ENCODE measurements around the gene GPR63.
"Not testable (repeated sequence)": the region's sequence is repeated elsewhere in the genome, so short reads cannot be mapped to it uniquely, and the experiment has no call there.

GPR63 gene

GRCh38 chr6:96837081-96837971, at the start of gene GPR63:
Gene GPR63 (minus strand): TSS chr6:96837477. CDS start chr6:96799731, 37,746 bp downstream.
- no peak for TF ChIP-seq CTCF (IDR thresholded peaks at IDR 0.05; ENCODE audit: insufficient read depth, low read depth, low read length, missing control alignments)
- DNase-seq (ENCODE audit: low read depth), result peak; percentile 87

GRCh38 chr6:96886519-96886918, 49.2 kb upstream of the GPR63 start:
- DNase-seq (ENCODE audit: low read depth), result no peak
- no peak for TF ChIP-seq CTCF (IDR thresholded peaks at IDR 0.05; ENCODE audit: insufficient read depth, low read depth, low read length, missing control alignments)
- H3K4me3 ChIP-seq (ENCODE audit: low read length), result no peak overlapping the region

More at GRCh38 chr6:96837081-96837971, at the start of gene GPR63:
- peak within 1 kb of the TSS; percentile 73 for H3K4me3 ChIP-seq (ENCODE audit: low read length)

GRCh38 chr6:96885187-96885631, 47.9 kb upstream of the GPR63 start:
- not testable (repeated sequence) for DNase-seq (ENCODE audit: low read depth); H3K4me3 ChIP-seq (ENCODE audit: low read length)

GRCh38 chr6:96878143-96878542, 40.9 kb upstream of the GPR63 start:
- no peak overlapping the region for H3K4me3 ChIP-seq (ENCODE audit: low read length)
- DNase-seq (ENCODE audit: low read depth), result no peak
- TF ChIP-seq CTCF (IDR thresholded peaks at IDR 0.05; ENCODE audit: insufficient read depth, low read depth, low read length, missing control alignments), result no peak

GRCh38 chr6:96876886-96877545, 39.7 kb upstream of the GPR63 start:
- H3K4me3 ChIP-seq (ENCODE audit: low read length), result no peak overlapping the region
- DNase-seq (ENCODE audit: low read depth), result no peak
- TF ChIP-seq CTCF (IDR thresholded peaks at IDR 0.05; ENCODE audit: insufficient read depth, low read depth, low read length, missing control alignments), result no peak

GRCh38 chr6:96872976-96873375, 35.7 kb upstream of the GPR63 start:
- DNase-seq (ENCODE audit: low read depth), result no peak
- no peak overlapping the region for H3K4me3 ChIP-seq (ENCODE audit: low read length)
- no peak for TF ChIP-seq CTCF (IDR thresholded peaks at IDR 0.05; ENCODE audit: insufficient read depth, low read depth, low read length, missing control alignments)

GRCh38 chr6:96865055-96865405, 27.8 kb upstream of the GPR63 start:
- no peak for TF ChIP-seq CTCF (IDR thresholded peaks at IDR 0.05; ENCODE audit: insufficient read depth, low read depth, low read length, missing control alignments)
- no peak overlapping the region for H3K4me3 ChIP-seq (ENCODE audit: low read length)
- DNase-seq (ENCODE audit: low read depth), result no peak
